Liver (tissue), 3 donors: ENCODE measurements around the gene CYLD.

Experiments
- EGR1 ChIP-seq, 2 donors: IDR thresholded peaks; 2 replicates each; pipeline ENCODE4 v1.6.1; 2016 to 2018; ENCODE audit warnings: antibody characterized with exemption in 2 of 2, low read depth in 2 of 2
- GABPA ChIP-seq, 2 donors: IDR thresholded peaks in 1 of 2; conservative IDR thresholded peaks in 1 of 2; 2 replicates each; pipeline ENCODE4 v1.6.1; 2016; ENCODE audit warnings: antibody characterized with exemption in 2 of 2, mild to moderate bottlenecking in 1 of 2, moderate library complexity in 1 of 2
- RAD21 ChIP-seq, 2 donors: IDR thresholded peaks; 2 replicates each; pipeline ENCODE4 v1.6.1; 2016; ENCODE audit warnings: antibody characterized with exemption in 2 of 2, mild to moderate bottlenecking in 2 of 2
- SP1 ChIP-seq: IDR thresholded peaks from 2 replicates; pipeline ENCODE4 v1.6.1; 2018; ENCODE audit warnings: antibody characterized with exemption, mild to moderate bottlenecking
- YY1 ChIP-seq: IDR thresholded peaks from 2 replicates; pipeline ENCODE4 v1.6.1; 2016; ENCODE audit warnings: antibody characterized with exemption, mild to moderate bottlenecking
- TF ChIP-seq, protein P1 (sequence below): fragments of 150-350 bp; IDR thresholded peaks from 2 replicates; pipeline ENCODE4 v1.5.1; 2017; ENCODE audit warnings: improper control_type of control experiment, low read depth, low read length; ENCODE audit not compliant: missing input control
- TF ChIP-seq, protein P2 (sequence below): IDR thresholded peaks from 2 replicates; pipeline ENCODE4 v1.6.1; 2016; ENCODE audit warnings: antibody characterized with exemption, mild to moderate bottlenecking
- TF ChIP-seq, protein P3 (sequence below): IDR thresholded peaks from 2 replicates; pipeline ENCODE4 v1.6.1; 2016; ENCODE audit warnings: antibody characterized with exemption
- donor health status: healthy.
- donor health status: healthy.

DNA sequence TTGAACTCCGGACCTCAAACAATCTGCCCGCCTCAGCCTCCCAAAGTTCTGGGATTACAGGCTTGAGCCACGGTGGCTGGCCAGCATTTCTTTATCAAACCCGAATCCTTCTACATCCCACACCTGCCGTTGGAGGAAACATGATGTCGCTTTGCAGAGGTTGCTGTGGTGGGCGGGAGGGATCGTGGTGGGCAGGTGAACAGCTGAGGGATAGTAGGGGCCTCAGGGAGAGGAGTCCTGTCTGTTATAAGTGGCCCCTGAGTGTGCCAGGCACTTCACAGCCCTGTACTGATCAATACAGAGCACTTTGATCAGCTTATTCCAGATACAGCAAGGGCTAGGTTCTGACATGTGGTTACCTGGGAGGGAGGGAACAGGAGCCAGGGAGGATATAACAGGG is 76.5 kb downstream of the CYLD start:
- TF ChIP-seq RAD21 (IDR thresholded peaks at IDR 0.05) (no peak), GABPA (IDR thresholded peaks at IDR 0.05 in 1 of 2, conservative IDR thresholded peaks at IDR 0.05 in 1 of 2) (no peak), YY1 (no peak), SP1 (no peak), EGR1 (IDR thresholded peaks at IDR 0.05; ENCODE audit: low read depth in 2 of 2) (no peak)
- TF ChIP-seq, protein P1, sequence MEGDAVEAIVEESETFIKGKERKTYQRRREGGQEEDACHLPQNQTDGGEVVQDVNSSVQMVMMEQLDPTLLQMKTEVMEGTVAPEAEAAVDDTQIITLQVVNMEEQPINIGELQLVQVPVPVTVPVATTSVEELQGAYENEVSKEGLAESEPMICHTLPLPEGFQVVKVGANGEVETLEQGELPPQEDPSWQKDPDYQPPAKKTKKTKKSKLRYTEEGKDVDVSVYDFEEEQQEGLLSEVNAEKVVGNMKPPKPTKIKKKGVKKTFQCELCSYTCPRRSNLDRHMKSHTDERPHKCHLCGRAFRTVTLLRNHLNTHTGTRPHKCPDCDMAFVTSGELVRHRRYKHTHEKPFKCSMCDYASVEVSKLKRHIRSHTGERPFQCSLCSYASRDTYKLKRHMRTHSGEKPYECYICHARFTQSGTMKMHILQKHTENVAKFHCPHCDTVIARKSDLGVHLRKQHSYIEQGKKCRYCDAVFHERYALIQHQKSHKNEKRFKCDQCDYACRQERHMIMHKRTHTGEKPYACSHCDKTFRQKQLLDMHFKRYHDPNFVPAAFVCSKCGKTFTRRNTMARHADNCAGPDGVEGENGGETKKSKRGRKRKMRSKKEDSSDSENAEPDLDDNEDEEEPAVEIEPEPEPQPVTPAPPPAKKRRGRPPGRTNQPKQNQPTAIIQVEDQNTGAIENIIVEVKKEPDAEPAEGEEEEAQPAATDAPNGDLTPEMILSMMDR: no peak
- TF ChIP-seq, protein P2, sequence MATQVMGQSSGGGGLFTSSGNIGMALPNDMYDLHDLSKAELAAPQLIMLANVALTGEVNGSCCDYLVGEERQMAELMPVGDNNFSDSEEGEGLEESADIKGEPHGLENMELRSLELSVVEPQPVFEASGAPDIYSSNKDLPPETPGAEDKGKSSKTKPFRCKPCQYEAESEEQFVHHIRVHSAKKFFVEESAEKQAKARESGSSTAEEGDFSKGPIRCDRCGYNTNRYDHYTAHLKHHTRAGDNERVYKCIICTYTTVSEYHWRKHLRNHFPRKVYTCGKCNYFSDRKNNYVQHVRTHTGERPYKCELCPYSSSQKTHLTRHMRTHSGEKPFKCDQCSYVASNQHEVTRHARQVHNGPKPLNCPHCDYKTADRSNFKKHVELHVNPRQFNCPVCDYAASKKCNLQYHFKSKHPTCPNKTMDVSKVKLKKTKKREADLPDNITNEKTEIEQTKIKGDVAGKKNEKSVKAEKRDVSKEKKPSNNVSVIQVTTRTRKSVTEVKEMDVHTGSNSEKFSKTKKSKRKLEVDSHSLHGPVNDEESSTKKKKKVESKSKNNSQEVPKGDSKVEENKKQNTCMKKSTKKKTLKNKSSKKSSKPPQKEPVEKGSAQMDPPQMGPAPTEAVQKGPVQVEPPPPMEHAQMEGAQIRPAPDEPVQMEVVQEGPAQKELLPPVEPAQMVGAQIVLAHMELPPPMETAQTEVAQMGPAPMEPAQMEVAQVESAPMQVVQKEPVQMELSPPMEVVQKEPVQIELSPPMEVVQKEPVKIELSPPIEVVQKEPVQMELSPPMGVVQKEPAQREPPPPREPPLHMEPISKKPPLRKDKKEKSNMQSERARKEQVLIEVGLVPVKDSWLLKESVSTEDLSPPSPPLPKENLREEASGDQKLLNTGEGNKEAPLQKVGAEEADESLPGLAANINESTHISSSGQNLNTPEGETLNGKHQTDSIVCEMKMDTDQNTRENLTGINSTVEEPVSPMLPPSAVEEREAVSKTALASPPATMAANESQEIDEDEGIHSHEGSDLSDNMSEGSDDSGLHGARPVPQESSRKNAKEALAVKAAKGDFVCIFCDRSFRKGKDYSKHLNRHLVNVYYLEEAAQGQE: no peak
- TF ChIP-seq, protein P3, sequence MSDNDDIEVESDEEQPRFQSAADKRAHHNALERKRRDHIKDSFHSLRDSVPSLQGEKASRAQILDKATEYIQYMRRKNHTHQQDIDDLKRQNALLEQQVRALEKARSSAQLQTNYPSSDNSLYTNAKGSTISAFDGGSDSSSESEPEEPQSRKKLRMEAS: no peak
